ENCODE measurements around the gene GRAMD4. TPM values are rescaled to one million over a fixed set of nuclear protein-coding genes. Genes with fewer than 3 reads are reported as not detected.

GRAMD4 gene
- total and polyA plus RNA-seq, 10 of the 15 experiments (the other 5 are each of a cell fraction or from before 2014, with no cell fraction given), result 0.21 to 45.5 (median 10.6) TPM

GRCh38 chr22:46581538-46582244 is 38.5 kb upstream of the GRAMD4 start:
- Histone ChIP-seq H3K4me3 (no peak overlapping the region), H3K27ac (ENCODE audit: control insufficient read depth, insufficient read depth) (no peak overlapping the region), H2AFZ (ENCODE audit: control insufficient read depth, low read depth, low read length) (no peak overlapping the region), H3K4me2 (ENCODE audit: control insufficient read depth, insufficient read depth) (peak overlapping the region; percentile 49; the same call in 1 of the 2 replicates), H3K36me3 (ENCODE audit: control insufficient read depth in 2 of 2, insufficient read depth in 2 of 2, low read length in 1 of 2) (no peaks in the 10 kb centered on the region), H3K79me2 (ENCODE audit: control insufficient read depth, insufficient read depth, low read length) (no peaks in the 10 kb centered on the region; the same call in 1 of the 2 replicates), H3K9ac (ENCODE audit: control insufficient read depth, insufficient read depth, low read length) (no peak overlapping the region; the same call in 1 of the 2 replicates), H3K27me3 (replicated peaks in 1 of 2; ENCODE audit: control insufficient read depth in 2 of 2, insufficient read depth in 2 of 2, low read length in 1 of 2) (no peaks in the 10 kb centered on the region), H4K20me1 (ENCODE audit: control insufficient read depth, insufficient read depth) (no peaks in the 10 kb centered on the region), H3K9me3 (replicated peaks; ENCODE audit: control insufficient read depth, insufficient read depth, low read length) (no peaks in the 10 kb centered on the region), H3K4me1 (ENCODE audit: control insufficient read depth, insufficient read depth, low read length) (peaks cover 32% of the 10 kb centered on the region)
- DNase-seq (ENCODE audit: low read depth, low spot score) (no peak), ATAC-seq (no peak; the same call in 2 of the 3 replicates), FAIRE-seq (no peak)
- ChIA-PET SMC1A (ENCODE audit: uncharacterized antibody, unreplicated experiment) (interaction anchor here (1.3 to 1.8 kb wide), 2 partner anchors 9 to 33 kb away, joined by 3 to 6 read pairs; no protein-coding TSS in a partner anchor), POLR2A (interaction anchor here (1.0 kb wide), 1 partner anchor 18 kb away, joined by 3 read pairs; no protein-coding TSS in a partner anchor), RAD21 (ENCODE audit: unreplicated experiment) (interaction anchor here (0.9 to 1.3 kb wide), 3 partner anchors 9 to 18 kb away, joined by 3 to 4 read pairs (median 3); no protein-coding TSS in a partner anchor), CTCF (interaction anchor here (2.9 kb wide), 1 partner anchor 18 kb away, joined by 11 read pairs; no protein-coding TSS in a partner anchor)
- intact Hi-C loops (cut with micrococcal nuclease; ENCODE audit: unreplicated experiment), result no loop called here
- 51% methylated on average over 14 of the region's 14 CpGs for WGBS (ENCODE audit: insufficient coverage, insufficient replicate concordance, low lambda C conversion rate, missing lambda C conversion rate)
- in situ Hi-C loops (cut with MboI), result no loop called here
- TF ChIP-seq ZZZ3 (IDR thresholded peaks at IDR 0.05; ENCODE audit: control insufficient read depth, insufficient read length, low read depth), result no peak
- peak; percentile 50; the same call in 1 of the 2 replicates for TF ChIP-seq ZNF217 (IDR thresholded peaks at IDR 0.05)
- peak; percentile 55 for TF ChIP-seq MEF2B (IDR thresholded peaks at IDR 0.05; ENCODE audit: partially characterized antibody, poor library complexity, severe bottlenecking)
- no peak for TF ChIP-seq POLR2A (IDR thresholded peaks at IDR 0.05; ENCODE audit: low read depth, low read length)
- no peak for TF ChIP-seq CEBPB (IDR thresholded peaks at IDR 0.05; ENCODE audit: borderline replicate concordance in 1 of 2, low read depth in 2 of 2, low read length in 2 of 2)
- peak; percentile 84 for TF ChIP-seq SMARCA5 (IDR thresholded peaks at IDR 0.05)
- TF ChIP-seq SPI1 (IDR thresholded peaks at IDR 0.05; ENCODE audit: borderline replicate concordance, insufficient read depth, low read depth, low read length), result no peak; the same call in 1 of the 2 replicates
- TF ChIP-seq CUX1 (IDR thresholded peaks at IDR 0.05; ENCODE audit: insufficient replicate concordance, low read depth, low read length), result no peak
- no peak for TF ChIP-seq SIX5 (IDR thresholded peaks at IDR 0.05; ENCODE audit: low read depth, low read length, severe bottlenecking)
- BruUV-seq (replicated peaks), result no TSS peak
